ENCODE measurements around the gene SHMT1.
"Not testable (repeated sequence)": the region's sequence is repeated elsewhere in the genome, so short reads cannot be mapped to it uniquely, and the experiment has no call there.

SHMT1 gene

GRCh38 chr17:18326039-18326438 lies 37.3 kb downstream of the SHMT1 start:
- DNase-seq (ENCODE audit: low read depth in 2 of 2), result no peak

DNA sequence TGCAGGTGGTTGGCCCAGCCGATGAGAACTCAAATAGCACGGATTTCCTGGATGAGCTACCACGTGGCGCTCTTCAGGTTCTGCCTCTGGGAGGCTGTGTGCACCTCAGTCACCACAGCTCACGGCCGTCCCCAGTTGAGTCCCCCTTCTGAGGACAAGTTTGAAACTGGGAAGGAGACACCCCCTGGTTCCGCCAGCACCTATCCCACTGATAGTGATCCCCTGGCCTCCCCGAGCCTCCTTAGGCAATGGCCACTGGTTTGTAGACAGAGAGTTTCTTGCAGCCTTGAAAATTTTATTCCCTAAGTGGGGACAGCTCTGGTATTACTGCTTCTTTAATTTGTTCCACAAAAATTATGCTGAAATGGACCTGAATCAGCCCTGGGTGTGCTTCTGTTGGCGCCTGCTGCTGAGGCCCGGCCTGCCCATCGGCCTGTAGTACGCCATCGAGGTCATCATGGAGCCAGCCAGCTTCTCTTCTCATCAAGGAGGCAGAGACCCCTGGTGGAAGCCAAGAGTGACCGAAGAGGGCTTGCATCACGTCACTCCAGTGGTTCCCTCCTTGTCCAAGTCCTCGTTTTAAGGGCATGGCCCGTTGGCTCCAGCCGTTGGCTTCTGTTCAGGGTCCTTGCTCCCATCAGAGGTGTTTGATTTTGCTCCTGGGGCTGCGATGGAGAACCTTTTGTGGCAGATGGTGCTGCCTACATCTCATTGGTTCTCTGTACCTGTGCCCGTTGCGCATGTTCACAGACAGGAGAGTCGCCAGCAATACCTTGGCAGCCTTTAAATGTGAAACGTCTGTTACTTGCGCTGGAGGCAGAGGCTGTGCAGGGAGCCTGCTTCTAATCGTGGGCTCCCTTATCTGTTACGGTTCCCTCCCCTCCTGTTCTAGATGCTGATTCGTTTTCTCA lies 39.0 kb downstream of the SHMT1 start:
- DNase-seq (ENCODE audit: low read depth in 2 of 2), result no peak

- DNase-seq (ENCODE audit: low read depth in 2 of 2), result no peak
Observed at GRCh38 chr17:18323507-18324139, 39.7 kb downstream of the SHMT1 start.

GRCh38 chr17:18323007-18323406 lies 40.3 kb downstream of the SHMT1 start:
- no peak for DNase-seq (ENCODE audit: low read depth in 2 of 2)

DNA sequence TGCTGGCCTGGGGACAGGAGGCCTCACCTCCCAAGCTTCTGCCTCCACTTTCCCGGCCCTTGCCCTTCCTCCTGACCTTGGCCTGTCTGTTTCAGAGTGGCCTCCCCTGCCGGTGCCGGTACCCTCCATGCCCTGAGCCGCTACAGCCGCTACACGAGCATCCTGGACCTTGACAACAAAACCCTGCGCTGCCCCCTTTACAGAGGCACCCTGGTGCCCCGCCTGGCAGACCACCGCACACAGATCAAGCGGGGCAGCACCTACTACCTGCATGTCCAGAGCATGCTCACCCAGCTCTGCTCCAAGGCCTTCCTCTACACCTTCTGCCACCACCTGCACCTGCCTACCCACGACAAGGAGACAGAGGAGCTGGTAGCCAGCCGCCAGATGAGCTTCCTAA lies 40.8 kb downstream of the SHMT1 start:
- DNase-seq (ENCODE audit: low read depth in 2 of 2), result no peak

DNA sequence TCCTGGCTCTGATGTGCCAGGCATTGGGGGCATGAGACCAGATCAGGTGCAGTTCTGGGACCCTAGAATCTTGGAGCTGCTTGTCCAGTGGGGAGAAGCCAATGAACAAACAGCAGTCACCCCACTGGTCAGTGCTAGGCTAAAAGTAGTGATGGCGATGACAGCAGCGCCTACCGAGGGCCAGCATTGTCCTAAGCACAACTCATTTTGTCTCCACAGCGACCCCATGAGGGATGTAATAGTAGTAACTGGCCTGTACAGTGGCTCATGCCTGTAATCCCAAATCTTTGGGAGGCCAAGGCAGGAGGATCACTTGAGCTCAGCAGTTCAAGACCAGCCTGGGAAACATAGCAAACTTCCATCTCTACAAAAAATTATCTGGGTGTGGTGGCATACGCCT lies 42.0 kb downstream of the SHMT1 start:
- no peak for DNase-seq (ENCODE audit: low read depth in 2 of 2)

GRCh38 chr17:18320301-18320700 lies 43.0 kb downstream of the SHMT1 start:
- DNase-seq (ENCODE audit: low read depth in 2 of 2), result no peak

GRCh38 chr17:18319604-18320256 lies 43.6 kb downstream of the SHMT1 start:
- no peak for DNase-seq (ENCODE audit: low read depth in 2 of 2)

- DNase-seq (ENCODE audit: low read depth in 2 of 2), result no peak
Observed at GRCh38 chr17:18318771-18319450, 44.4 kb downstream of the SHMT1 start.

DNA sequence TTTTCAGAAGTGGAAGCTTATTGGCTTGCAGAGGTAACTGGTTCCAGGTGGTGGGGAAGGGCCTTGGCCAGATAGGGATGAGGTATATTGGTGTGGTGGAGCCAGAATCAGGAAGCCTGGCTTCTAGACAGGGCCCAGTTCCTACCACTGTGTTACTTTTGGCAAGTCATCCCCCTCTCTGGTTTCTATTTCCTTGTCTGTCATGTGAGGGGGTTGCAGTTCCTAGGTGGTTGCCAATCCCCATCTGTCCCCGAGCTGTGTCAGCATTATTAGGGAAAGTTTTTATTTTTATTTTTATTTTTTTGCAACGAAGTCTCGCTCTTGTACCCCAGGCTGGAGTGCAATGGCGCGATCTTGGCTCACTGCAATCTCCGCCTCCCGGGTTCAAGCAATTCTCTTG lies 45.2 kb downstream of the SHMT1 start:
- DNase-seq (ENCODE audit: low read depth in 2 of 2), result no peak

- DNase-seq (ENCODE audit: low read depth in 2 of 2), result no peak
Observed at GRCh38 chr17:18315961-18316360, 47.4 kb downstream of the SHMT1 start.

- DNase-seq (ENCODE audit: low read depth in 2 of 2), result peak in 1 of 2 donors; percentile 13
Observed at GRCh38 chr17:18315562-18315922, 47.8 kb downstream of the SHMT1 start.

DNA sequence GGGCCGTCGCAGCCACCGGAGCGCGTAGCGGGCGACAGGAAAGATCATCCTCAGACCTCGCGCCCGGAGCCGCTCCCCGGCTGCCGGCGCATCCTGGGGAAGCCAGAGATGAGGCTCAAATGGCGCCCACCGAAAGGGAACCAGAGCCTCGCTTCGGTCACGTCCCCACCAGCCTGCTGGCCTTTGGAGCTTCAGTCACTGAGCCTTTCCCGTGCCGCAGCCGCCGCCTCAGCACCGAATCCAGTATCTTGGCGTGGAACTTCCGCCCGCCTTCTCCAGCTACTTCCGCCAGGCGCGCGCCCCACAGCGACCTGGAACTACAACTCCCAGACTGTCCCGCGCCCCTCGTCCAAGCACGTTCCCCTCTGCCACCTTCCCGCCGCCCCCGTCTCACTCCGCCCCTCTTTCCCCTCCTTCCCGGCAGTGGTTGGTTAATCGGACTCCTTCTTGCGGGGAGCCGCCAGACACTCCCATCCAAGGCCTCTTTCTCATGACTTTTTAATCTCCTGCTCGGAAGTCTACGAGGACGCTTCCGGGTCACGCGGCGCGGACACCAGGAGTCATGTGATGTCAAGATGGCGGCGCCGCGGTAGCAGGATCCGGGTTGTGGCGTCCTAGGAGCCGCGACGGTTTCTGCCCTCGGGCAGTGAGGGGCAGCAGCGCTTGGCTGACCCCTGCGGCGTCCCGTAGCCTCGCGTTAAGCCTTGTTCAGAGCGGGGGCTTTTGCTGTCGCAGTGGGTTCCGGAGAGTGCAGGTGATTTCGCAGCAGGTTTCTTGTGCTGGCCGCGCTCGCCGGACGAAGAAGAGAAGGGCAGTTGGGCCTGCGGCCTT lies 48.4 kb downstream of the SHMT1 start, which contains the start of the genes SMCR8 and TOP3A:
TSS of gene SMCR8 (plus strand) at position 563 of the 831 bp plus-strand sequence. CDS start 497 bp downstream, outside the sequence.
TSS of gene TOP3A (minus strand) at position 264 of the 831 bp plus-strand sequence. CDS start at position 48, 216 bp downstream.
- DNase-seq (ENCODE audit: low read depth in 2 of 2), result peak; percentile 94 to 98

DNA sequence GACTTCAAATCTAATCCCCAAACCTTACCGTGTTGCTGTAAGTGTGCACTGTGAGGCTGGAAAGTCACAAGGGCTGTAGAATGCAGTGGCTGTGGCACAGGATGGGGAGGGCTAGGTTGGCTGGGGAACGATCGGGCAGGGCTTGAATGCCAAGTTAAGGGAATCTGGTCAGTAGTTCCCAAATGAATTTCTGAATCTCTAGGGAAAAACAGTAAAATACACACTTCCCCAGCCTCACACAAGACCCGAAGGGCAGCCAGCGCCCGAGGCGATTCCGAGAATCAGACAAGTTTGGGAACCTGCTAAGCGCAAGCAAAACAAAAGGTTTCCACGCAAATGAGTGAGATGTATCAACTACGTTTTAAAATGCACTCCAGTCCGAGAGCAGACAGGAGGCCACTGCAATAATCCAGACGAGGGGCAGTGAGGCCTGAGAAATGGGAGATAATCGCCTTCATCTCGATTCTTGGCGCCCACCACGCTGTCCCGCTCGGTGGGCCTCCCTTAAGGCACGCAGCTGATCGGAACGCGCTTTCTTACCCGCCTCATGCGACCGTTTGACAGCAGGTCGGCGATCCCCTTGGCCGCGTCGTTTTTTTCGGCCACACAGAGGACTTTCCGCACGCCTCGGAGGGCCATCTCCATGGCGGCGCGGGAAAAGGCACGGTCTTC lies 49.2 kb downstream of the SHMT1 start:
- peak in 1 of 2 donors; percentile 2 for DNase-seq (ENCODE audit: low read depth in 2 of 2)

DNA sequence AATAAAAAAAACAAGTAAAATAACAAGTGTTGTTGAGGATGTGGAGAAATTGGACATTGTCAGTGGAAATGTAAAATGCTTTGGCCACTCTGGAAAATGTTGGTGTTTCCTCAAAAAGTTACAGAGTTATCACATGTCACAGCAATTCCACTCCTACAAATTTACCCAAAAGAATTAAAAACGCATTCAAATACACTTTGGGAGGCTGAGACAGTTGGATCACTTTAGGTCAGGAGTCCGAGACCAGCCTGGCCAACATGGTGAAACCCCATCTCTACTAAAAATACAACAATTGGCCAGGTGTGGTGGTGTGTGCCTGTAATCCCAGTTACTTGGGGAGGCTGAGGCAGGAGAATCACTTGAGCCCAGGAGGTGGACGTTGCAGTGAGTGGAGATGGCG lies 54.1 kb downstream of the SHMT1 start:
- DNase-seq (ENCODE audit: low read depth in 2 of 2), result no peak

DNA sequence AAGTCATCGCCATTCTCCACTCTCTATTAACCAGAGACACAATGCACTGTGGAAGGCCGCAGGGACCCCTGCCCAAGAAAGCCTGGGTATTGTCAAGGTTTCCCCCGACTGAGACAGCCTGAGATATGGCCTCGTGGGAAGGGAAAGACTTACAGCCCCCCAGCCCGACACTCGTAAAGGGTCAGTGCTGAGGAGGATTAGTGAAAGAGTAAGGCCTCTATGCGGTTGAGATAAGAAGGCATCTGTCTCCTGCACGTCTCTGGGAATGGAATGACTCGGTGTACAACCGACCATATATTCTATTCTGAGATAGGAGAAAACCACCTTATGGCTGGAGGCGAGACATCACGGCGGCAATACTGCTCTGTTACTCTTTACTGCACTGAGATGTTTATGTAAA lies 60.1 kb downstream of the SHMT1 start:
- DNase-seq (ENCODE audit: low read depth in 2 of 2), result not testable (repeated sequence)

GRCh38 chr17:18300725-18301480 lies 62.4 kb downstream of the SHMT1 start:
- no peak for DNase-seq (ENCODE audit: low read depth in 2 of 2)

- DNase-seq (ENCODE audit: low read depth in 2 of 2), result not testable (repeated sequence)
Observed at GRCh38 chr17:18298061-18298460, 65.3 kb downstream of the SHMT1 start.

DNA sequence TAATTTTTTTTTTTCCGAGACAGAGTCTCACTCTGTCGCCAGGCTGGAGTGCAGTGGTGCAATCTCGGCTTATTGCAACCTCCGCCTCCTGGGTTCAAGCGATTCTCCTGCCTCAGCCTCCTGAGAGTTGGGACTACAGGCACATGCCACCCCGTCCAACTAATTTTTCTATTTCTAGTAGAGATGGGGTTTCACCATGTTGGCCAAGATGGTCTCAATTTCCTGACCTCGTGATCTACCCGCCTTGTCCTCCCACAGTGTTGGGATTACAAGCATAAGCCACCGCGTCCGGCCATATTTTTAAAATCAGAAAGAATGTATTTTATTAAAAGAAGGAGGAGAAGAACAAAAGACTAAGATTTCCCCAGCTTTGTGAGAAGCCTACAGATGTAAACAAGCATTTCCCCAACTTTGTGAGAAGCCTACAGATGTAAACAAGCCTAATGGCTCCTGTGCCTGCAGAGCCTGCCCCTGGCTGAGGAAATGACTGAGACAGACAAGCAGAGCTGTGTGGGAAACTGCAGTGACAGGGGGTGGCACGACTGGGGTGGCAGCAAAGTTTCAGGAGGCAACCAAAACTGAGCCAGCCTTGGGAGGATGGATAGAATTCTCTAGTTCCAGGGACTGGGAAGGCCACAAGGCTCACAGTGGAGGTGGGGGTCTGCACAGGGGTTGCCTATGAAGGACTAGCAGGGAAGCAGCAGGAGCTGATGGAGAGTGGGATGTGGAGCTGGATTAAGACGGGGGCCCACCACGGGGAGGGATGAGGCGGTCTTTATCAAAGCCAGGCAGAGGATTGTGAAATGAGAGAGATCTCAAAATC lies 71.4 kb downstream of the SHMT1 start:
- no peak for DNase-seq (ENCODE audit: low read depth in 2 of 2)
